ENCODE measurements around the gene SLC49A4.

Gene SLC49A4

DNA sequence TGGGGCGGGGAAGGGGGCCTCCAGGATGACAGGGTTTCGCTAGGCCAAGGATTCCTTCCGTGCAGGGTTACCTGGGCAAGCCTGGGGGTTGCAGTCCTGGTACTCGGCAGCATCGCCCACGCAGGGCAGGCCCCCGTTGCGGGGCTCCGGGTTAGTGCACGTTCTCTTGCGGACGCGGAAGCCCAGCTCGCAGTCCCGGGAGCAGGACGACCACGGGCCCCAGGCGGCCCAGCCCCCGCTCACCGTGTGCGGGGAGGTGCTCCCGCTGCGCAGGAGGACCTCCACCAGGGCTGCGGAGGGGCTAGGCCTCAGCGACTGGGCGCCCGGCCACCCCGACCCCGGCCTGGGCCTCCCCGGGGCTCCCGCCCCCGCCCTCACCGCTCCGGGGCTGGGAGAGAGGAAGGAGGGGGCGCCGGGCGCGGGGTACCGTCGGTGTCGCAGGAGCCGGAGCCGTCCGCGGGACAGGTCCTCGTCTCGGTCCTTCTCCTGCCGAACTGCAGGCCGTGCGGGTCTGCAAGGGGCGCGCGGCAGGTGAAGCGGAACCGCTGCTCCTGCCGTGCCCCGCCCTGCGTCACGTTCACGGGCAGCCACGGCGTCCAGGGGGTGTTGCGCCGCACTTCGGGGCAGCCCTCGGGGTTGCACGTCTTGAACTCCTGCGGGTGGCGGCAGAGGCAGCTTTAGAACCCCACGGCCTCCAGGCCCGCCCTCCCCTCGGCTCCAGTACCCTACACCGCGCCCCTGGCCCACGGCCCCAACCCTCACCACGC, 118.1 kb downstream of the SLC49A4 start:
- DNase-seq: no peak

DNA sequence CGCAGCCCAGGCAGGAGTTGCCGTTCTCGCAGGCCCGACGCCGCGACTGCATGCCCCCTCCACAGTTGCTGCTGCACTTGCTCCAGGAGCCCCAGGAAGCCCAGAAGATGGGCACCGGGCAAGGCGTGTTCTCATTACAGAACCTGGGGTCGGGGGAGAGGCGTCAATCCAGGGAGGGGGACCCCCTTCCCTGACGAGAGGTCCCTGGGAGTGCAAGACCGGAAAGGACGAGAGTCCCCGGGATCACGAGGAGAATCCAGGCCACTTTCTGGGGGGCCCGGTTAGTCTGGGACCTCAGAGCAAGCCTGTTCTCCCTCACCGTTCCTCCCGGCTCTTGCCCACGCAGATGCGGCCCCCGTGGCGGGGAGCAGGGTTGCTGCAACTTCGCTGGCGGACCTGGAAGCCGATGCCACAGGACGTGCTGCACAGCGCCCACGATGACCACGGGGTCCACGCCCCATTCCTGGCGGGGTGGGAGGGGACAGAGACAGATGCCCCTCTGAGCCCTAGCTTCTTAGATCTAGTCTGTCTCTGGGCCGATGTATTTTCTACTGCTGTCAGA, 118.8 kb downstream of the SLC49A4 start:
- no peak for DNase-seq

DNA sequence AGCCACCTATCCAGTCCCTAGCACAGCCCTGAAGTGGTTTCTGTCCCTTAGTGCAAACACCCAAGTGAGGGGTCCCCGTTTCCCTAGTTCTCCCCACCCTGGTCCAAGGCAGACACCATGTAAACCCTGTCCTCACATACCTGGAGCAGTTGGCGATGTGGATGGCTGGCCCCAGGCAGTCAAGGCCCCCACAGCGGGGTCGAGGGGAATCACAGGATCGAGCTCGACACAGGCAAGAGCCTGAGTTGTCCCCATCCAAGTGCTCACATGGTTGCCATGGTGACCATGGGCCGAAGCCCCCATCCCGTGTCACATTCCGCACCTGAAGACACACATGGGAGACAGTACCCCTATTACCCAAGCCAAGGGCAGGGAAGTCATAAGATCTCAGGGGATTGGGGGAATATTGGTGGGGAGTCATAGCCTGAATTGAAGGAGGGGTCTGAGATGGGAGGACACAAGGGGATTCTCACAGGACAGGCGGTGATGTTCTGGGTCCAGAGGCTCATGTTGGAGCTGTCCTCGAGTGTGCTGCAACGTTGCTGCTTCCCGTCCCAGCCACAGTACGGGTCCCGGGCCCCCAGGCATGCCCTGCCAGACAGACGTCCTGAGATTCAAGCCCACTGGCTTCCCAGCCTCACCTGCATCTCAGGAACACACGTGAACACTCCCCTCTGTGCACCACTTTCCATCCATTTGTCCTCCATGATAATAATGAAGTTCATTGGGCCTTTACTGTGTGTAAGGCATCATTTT, 120.6 kb downstream of the SLC49A4 start:
- no peak for DNase-seq

- DNase-seq: no peak
Measured at GRCh38 chr3:122916084-122916483, 121.2 kb downstream of the SLC49A4 start.

DNA sequence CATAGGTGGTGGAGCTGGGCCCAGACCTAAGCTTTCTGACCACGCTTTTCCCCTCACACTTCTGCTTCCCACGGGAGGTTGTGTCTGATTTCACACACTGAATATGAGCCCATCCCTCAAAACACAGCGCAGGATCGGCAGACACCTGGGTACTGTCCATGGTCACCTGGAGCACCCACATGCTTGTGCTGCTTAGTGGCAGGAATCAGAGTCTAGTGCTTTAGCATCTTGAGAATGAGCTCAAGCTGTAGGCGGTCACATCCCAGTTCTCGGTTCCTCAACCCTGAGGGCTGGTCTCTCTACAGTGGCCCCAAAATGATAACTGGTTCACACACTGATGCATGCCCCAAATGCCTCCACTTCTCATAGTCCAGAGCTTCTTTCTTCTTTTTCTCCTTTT, 121.7 kb downstream of the SLC49A4 start:
- no peak for DNase-seq

DNA sequence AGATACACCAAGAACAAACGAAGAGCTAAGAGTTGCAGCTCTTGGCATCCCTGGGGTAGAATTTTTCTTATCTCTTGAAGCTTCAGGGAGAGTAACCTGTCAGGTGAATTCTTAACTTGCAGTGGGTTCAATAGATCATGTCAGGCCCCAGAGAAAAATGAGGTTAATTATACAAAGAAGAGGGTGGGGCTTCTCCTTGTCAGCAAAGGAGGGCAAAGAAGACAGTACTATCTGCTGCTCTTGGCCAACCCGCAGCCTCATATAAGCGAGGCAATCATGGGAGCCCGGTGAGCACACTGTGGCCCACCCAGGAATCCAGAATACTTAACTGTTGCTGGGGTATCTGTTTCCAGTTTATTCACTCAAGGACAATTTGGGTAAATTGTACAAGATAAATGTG, 122.5 kb downstream of the SLC49A4 start:
- no peak for DNase-seq

DNA sequence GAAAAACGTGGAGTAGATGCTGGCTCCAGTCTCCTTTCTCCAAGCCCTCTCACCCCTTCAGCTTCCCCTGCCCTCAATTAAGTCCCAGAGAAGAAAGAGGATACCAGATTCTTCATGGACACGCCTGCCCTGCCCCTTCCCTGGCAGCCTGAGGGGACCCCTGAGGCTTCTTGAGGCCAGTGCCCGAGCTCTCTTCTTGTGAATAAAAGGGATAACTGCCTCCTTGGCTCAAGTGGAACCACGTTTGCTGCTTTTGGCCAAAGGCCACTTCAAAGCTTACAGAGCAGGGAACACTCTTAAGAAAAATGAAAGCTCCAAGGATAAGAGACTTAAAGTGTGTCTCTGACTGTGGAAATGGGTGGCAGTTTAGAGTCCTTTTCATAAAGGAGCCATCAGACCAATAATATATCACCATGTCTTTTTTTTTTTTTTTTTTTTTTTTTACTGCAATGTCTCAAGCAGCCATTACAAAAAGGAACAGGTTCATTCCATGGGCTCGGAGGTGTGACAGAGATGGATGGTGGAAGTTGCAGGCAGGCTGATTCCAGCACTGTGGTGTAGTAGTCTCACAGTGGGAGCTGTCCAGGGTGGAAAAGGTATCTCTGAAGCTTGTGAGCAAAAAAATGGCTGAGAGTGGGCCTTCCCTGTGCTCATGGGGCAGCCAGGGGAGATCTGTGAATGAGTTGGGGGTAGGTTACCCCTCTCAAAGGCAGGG, 123.9 kb downstream of the SLC49A4 start:
- DNase-seq: no peak

DNA sequence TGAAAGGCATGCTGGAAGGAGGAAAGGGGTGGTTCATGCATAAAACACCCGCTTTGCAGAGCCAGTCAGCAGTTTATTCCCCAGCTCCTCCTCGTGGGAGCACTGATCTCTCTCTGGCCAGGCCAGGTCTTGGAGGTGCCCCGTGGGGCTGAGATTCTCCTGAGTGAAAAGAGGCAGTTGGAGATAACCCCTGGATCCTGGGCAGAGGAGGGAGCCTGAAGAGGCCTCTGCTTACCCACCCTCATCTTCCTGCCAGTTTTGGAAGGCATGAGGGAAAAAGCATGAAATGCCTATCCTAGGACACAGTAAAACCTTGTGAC, 124.4 kb downstream of the SLC49A4 start:
- DNase-seq: no peak

GRCh38 chr3:122920986-122921385, 126.1 kb downstream of the SLC49A4 start:
- no peak for DNase-seq

DNA sequence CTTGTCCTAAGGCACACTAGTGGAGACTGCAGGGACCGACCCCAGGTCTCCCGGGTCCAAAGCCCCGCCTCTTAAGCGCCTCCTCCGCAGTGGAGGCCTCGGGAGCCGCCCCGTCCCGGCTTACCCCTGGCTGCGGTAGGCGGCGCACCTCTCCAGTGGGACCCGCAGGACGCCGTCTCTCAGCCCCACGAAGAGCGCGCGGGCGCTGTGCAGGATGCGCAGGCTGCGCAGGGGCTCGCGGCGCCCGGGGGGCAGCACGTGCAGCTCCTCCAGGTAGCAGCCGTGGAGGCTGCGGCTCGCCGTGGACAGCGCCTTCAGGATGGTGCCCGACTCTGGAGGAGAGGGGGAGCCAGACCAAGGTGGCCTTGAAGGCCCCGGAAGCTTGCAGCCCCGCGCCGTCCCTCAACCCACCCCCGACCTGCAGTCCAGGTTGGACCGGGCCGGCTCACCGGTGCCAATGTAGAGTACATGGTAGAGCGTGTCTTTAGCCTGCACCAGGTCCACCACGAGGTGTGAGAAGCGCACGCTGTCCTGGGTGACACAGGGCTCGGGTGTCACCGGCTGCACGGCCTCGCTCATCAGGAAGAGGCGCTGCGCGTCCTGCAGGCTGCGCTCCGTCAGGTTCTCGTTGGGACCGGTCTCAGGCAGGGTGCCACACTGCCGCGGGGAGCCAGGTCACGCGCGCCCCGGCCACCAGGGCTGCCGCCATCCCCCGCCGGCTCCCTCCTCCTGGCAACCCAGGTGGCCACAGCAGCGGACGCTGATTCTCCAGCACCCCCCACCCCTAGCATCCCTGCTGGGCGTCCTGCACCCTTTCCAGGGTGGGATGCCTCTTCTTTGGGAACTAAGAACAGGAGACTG, 127.2 kb downstream of the SLC49A4 start:
- no peak for DNase-seq

GRCh38 chr3:122923611-122924010, 128.7 kb downstream of the SLC49A4 start:
- no peak for DNase-seq

DNA sequence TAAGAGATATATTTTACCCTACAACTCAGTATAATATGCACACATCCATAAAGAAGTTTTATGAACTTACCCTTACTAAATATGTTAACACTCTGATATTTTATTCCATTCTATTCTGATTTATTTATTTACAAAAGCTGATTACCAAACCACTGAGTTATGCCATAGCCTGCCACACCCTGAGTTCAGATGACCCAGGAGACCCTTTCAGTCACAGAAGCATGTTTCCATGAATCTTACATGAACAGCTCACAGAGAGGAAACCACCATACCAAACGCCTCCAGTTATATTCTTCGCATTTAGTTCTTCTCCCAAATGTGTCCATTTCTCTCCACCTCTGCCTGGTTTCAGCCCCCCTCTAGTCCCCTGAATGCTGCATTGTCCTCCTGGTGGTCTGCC, 129.2 kb downstream of the SLC49A4 start:
- no peak for DNase-seq

- no peak for DNase-seq
Measured at GRCh38 chr3:122925756-122926155, 130.9 kb downstream of the SLC49A4 start.

DNA sequence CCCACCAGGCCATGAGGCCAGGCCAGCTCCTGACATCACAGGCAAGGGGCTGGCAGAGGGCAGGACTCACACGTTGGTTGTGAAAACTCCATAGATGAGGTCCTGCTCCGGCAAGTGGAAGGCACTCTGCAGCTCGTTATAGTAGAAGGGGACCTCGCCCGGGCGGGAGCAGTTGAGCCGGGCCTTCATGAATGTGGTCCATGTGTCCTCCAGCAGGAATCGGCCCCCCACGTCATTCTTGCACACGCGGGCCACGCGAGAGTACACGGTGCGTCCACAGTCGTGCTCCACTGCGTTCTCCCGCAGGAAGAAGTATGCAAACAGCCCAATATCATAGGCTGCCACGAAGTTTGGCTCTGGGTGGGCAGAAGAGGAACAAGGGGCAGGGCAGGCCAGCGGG, 131.5 kb downstream of the SLC49A4 start:
- no peak for DNase-seq

DNA sequence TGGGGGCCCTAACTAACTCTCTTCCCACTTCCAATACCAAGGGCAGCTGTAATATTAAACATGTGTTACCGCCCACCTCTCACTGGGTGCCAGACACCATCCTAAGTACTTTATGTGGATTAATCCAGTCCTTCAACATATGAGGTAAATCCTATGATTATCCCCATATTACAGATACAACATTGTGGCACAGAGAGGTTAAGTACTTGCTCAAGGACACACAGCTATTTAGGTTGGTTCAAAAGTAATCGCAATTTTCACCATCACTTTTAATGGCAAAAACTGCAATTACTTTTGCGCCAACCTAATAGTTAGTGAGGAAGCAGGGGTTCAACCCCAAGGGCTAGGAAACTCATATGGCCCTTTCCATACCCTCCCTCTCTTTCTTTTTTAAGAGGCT, 131.9 kb downstream of the SLC49A4 start:
- no peak for DNase-seq

DNA sequence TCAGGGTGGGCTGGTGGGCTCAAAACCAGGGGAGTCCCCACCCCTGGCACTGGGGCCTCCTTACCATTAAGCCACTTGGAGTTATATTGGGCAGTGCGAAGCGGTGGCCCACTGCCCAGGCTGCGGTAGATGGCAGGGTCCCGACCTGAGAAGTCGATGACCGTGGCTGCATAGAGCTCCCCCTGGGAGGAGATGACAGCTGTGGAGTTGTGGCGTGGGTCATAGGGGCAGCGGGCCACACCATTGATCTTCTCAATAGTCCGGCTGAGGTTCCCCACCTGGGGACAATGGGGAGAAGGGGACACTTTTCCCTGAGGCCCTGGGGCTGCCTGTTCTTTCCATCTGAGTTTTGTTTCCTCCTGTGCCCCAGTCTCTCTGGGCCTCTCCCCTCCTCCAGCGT, 132.9 kb downstream of the SLC49A4 start:
- no peak for DNase-seq

DNA sequence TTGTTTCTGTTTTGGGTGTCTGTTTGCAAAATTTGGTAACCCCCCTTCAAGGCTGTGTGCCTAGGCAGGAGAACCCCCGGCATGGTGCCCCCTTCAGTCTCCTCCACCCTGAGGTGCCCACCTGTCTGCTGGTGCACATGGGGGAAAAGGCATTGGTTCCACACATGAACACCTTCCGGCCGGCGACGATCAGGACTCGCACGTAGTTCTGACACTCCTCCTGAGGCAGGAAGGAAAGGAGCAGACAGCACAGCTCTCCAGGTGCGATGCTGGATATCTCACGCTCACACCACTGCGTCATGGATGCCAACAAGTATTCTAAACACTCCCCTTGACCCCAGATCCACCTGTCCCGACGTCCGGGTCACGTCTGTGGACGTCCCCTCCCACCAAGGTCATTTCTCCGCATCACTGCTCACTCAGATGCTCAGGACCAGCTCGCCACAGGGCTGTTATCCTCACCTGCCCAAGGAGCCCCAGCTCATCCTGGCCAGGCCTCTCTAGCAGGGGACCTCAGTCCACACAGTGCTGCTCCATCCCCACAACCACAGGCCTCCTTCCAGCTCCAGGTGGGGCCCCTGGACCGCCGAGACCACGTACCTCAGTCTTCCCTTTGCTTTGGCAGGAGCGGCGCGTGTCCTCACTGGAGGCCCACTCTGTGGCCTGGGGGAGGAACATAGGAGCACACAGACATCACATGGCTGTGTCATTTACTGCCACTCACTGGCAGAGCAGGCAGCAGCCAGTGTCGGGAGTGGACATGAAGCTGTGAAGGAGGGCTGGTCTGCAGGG, 133.7 kb downstream of the SLC49A4 start:
- DNase-seq: no peak

- no peak for DNase-seq
Measured at GRCh38 chr3:122929188-122930062, 134.6 kb downstream of the SLC49A4 start.

GRCh38 chr3:122930063-122930997, 135.5 kb downstream of the SLC49A4 start:
- DNase-seq: no peak

Data from activated naive CD4-positive, alpha-beta T cell (primary cell).